GM12878 (cell line): Measurements from ENCODE around the gene KCNK17. TPM values are rescaled to one million over a fixed set of nuclear protein-coding genes. Genes with fewer than 3 reads are reported as not detected.
A peak's percentile ranks its signal among the peaks of the same experiment; 100 is the strongest.

Source experiments
- ATAC-seq: fragments of 200-7000 bp; cut with Tn5 transposase; 3 replicates; pipeline ENCODE4 v1.9.1; 2020; ENCODE audit warnings: mild to moderate bottlenecking, moderate library complexity
- BruUV-seq: library from RNA; stranded (reverse); fragments of 400-500 nt; replicated peaks from 2 replicates; lab custom pipeline; 2021; lab: Mats Ljungman, UMichigan
- CTCF ChIA-PET: fragments of 300-600 bp; sonication (Branson Sonifier 250); formaldehyde crosslinking; extraction: SDS; loops from one replicate; lab custom pipeline; 2021; ENCODE audit warnings: inconsistent platforms; lab: Yijun Ruan, JAX
- POLR2A ChIA-PET: fragments of 350-600 bp; formaldehyde crosslinking; extraction: SDS; loops from one replicate; lab custom pipeline; 2021; ENCODE audit warnings: inconsistent platforms; lab: Charles Lee
- RAD21 ChIA-PET: fragments of 300-600 bp; sonication (Branson Sonifier 250); formaldehyde crosslinking; loops from one replicate; lab custom pipeline; 2023; ENCODE audit warnings: antibody characterized with exemption; ENCODE audit not compliant: unreplicated experiment; lab: Charles Lee
- SMC1A ChIA-PET: fragments of 300-600 bp; sonication (Branson Sonifier 250); formaldehyde crosslinking; loops from one replicate; lab custom pipeline; 2023; ENCODE audit not compliant: unreplicated experiment, uncharacterized antibody; lab: Charles Lee
- DNase-seq: peaks from one replicate; pipeline ENCODE4 v3.0.0-alpha.2; 2011; ENCODE audit warnings: low read depth, low spot score
- FAIRE-seq: peaks from 3 replicates; lab custom pipeline; 2011; peaks lifted over from hg19 to GRCh38; lab: Jason Lieb, UNC
- H2AFZ ChIP-seq: 2 replicates; pipeline ENCODE4 v1.6.0; 2011; ENCODE audit warnings: low read depth, low read length, control low read depth; ENCODE audit not compliant: control insufficient read depth
- H3K27ac ChIP-seq: 2 replicates; pipeline ENCODE4 v1.5.1; 2011; ENCODE audit warnings: control low read depth; ENCODE audit not compliant: control insufficient read depth, insufficient read depth
- H3K27me3 ChIP-seq, 2 experiments: replicated peaks in 1 of 2; 2 replicates each; pipeline versions ENCODE4 v1.6.0 to v1.6.1; 2011; ENCODE audit warnings: low read length in 1 of 2; ENCODE audit not compliant: control insufficient read depth in 2 of 2, insufficient read depth in 2 of 2
- H3K36me3 ChIP-seq, 2 experiments: 2 replicates each; pipeline ENCODE4 v1.5.1; 2011; ENCODE audit warnings: low read length in 1 of 2; ENCODE audit not compliant: control insufficient read depth in 2 of 2, insufficient read depth in 2 of 2
- H3K4me1 ChIP-seq: 2 replicates; pipeline ENCODE4 v1.6.1; 2011; ENCODE audit warnings: mild to moderate bottlenecking, low read length, moderate library complexity, mixed read lengths; ENCODE audit not compliant: control insufficient read depth, insufficient read depth
- H3K4me2 ChIP-seq: 2 replicates; pipeline ENCODE4 v1.6.0; 2011; ENCODE audit warnings: control low read depth; ENCODE audit not compliant: control insufficient read depth, insufficient read depth
- H3K4me3 ChIP-seq: fragments of 200-600 bp; sonication (generic); 2 replicates; pipeline ENCODE4 v1.5.1; 2016
- H3K79me2 ChIP-seq: 2 replicates; pipeline ENCODE4 v1.6.0; 2011; ENCODE audit warnings: low read length; ENCODE audit not compliant: control insufficient read depth, insufficient read depth
- H3K9ac ChIP-seq: 2 replicates; pipeline ENCODE4 v1.8.0; 2011; ENCODE audit warnings: low read length, control low read depth, mixed read lengths; ENCODE audit not compliant: control insufficient read depth, insufficient read depth
- H3K9me3 ChIP-seq: replicated peaks from 3 replicates; pipeline ENCODE4 v1.5.1; 2011; ENCODE audit warnings: mild to moderate bottlenecking, low read length; ENCODE audit not compliant: control insufficient read depth, insufficient read depth
- H4K20me1 ChIP-seq: 2 replicates; pipeline ENCODE4 v1.6.0; 2011; ENCODE audit not compliant: control insufficient read depth, insufficient read depth
- CTCF ChIP-seq, 3 experiments: IDR thresholded peaks in 2 of 3; conservative IDR thresholded peaks in 1 of 3; 2 replicates each; pipeline ENCODE4 v1.5.1; 2011; ENCODE audit warnings: low read depth in 3 of 3, low read length in 3 of 3, mild to moderate bottlenecking in 3 of 3, control low read depth in 2 of 3, moderate library complexity in 2 of 3, inconsistent platforms in 1 of 3, mixed read lengths in 1 of 3; ENCODE audit not compliant: control insufficient read depth in 2 of 3, insufficient read depth in 1 of 3; ENCODE audit errors: extremely low read depth in 1 of 3
- MYC ChIP-seq: IDR thresholded peaks from 2 replicates; pipeline ENCODE4 v1.6.1; 2011; ENCODE audit warnings: mild to moderate bottlenecking, low read length, moderate library complexity, inconsistent platforms; ENCODE audit not compliant: insufficient read depth, insufficient replicate concordance, insufficient read length, severe bottlenecking
- PAX5 ChIP-seq: IDR thresholded peaks from 2 replicates; pipeline ENCODE4 v1.6.1; 2011; ENCODE audit warnings: low read depth, low read length, borderline replicate concordance
- TBL1XR1 ChIP-seq: IDR thresholded peaks from 2 replicates; pipeline ENCODE4 v1.6.1; 2012; ENCODE audit warnings: low read depth, low read length, improper control_type of control experiment
- WRNIP1 ChIP-seq: IDR thresholded peaks from 2 replicates; pipeline ENCODE4 v1.6.1; 2011; ENCODE audit warnings: low read depth, low read length, improper control_type of control experiment, borderline replicate concordance
- WGBS: methylation state at CpG from one replicate; pipeline ENCODE4 v1.1.6; 2016; ENCODE audit warnings: low lambda C conversion rate; ENCODE audit not compliant: insufficient replicate concordance, insufficient coverage; ENCODE audit errors: missing lambda C conversion rate; 5-methylcytosine and 5-hydroxymethylcytosine counted together
- in situ Hi-C: fragments of 300-500 bp; cut with MboI; formaldehyde crosslinking; loops from 9 replicates; pipeline ENCODE4 v1.14.3; 2018; ENCODE audit warnings: mixed read lengths
- intact Hi-C: fragments of 100-400 bp; cut with micrococcal nuclease; formaldehyde crosslinking; loops from one replicate; pipeline ENCODE4 v1.14.2; 2022; ENCODE audit not compliant: unreplicated experiment
- polyA plus RNA-seq, 11 experiments: library from polyadenylated mRNA; depleted of rRNA in 4 of 11; unstranded in 6 of 11; stranded (reverse) in 5 of 11; fragments of >200 nt; fragmentation: Nextera tagmentation in 4 of 11; fragmentation: Illumina TruSeq in 1 of 11; extraction: Ambion mirVana in 4 of 11; extraction: Trizol in 1 of 11; gene quantifications; 1 replicate in 1 of 11; 2 replicates in 10 of 11; pipeline versions ENCODE4 v1.2.1 to v1.2.3, GENCODE V29; 2011 to 2016; ENCODE audit warnings: inconsistent platforms in 2 of 11, missing spikeins in 2 of 11, low read depth in 1 of 11
- total RNA-seq, 4 experiments: library from RNA; depleted of rRNA in 3 of 4; stranded (reverse); fragments of >200 nt in 3 of 4; fragmentation: Illumina TruSeq in 1 of 4; extraction: Trizol in 1 of 4; gene quantifications; 2 replicates each; pipeline versions ENCODE4 v1.2.1 to v1.2.3, GENCODE V29; 2013 to 2021

KCNK17 gene
- total and polyA plus RNA-seq, 10 of the 15 experiments (the other 5 are each of a cell fraction or from before 2014, with no cell fraction given), result not detected

GRCh38 chr6:39302011-39302410 is 12.2 kb downstream of the KCNK17 start:
- in situ Hi-C loops, result loop anchor here (5.0 kb wide), 3 partner anchors 135 to 430 kb away; no protein-coding TSS in a partner anchor

GRCh38 chr6:39301606-39302005 is 12.6 kb downstream of the KCNK17 start:
- CTCF ChIA-PET, result interaction anchor here (0.7 to 7.5 kb wide), 10 partner anchors 9 to 429 kb away, joined by 3 to 167 read pairs (median 6); no protein-coding TSS in a partner anchor
- BruUV-seq, result no TSS peak
- in situ Hi-C loops, result loop anchor here (5.0 kb wide), 3 partner anchors 134 to 429 kb away; no protein-coding TSS in a partner anchor

More at GRCh38 chr6:39302011-39302410, 12.2 kb downstream of the KCNK17 start:
- Histone ChIP-seq H3K9ac (no peak overlapping the region), H3K79me2 (no peaks in the 10 kb centered on the region), H3K27ac (no peak overlapping the region), H3K4me1 (0 out of 2 replicates have a peak, but pooled peaks cover 2% of the 10 kb centered on the region), H4K20me1 (no peaks in the 10 kb centered on the region), H3K9me3 (no peaks in the 10 kb centered on the region), H3K36me3 (no peaks in the 10 kb centered on the region), H3K27me3 (peaks cover 0 to 3% of the 10 kb centered on the region in 2 experiments; a peak in 3 of 4 replicates), H2AFZ (no peak overlapping the region), H3K4me2 (no peak overlapping the region), H3K4me3 (no peak overlapping the region)
- POLR2A ChIA-PET, result no interaction called here
- TF ChIP-seq MYC, result no peak
- TF ChIP-seq TBL1XR1, result no peak
- no peak for TF ChIP-seq WRNIP1
- intact Hi-C loops, result loop anchor here (2.0 to 5.0 kb wide), 3 partner anchors 111 to 430 kb away; no protein-coding TSS in a partner anchor
- BruUV-seq, result no TSS peak
- SMC1A ChIA-PET, result interaction anchor here (0.9 to 7.4 kb wide), 8 partner anchors 71 to 305 kb away, joined by 3 to 83 read pairs (median 5); no protein-coding TSS in a partner anchor
- RAD21 ChIA-PET, result interaction anchor here (1.0 to 5.0 kb wide), 7 partner anchors 83 to 329 kb away, joined by 3 to 71 read pairs (median 7); no protein-coding TSS in a partner anchor
- ATAC-seq (no peak), FAIRE-seq (no peak), DNase-seq (no peak)
- 45% methylated on average over 2 of the region's 2 CpGs for WGBS
- CTCF ChIA-PET, result interaction anchor here (0.6 to 7.5 kb wide), 24 partner anchors 25 to 1758 kb away, joined by 3 to 167 read pairs (median 6); partner anchors contain the start of gene SAYSD1

More at GRCh38 chr6:39301606-39302005, 12.6 kb downstream of the KCNK17 start:
- ChIA-PET SMC1A (interaction anchor here (0.9 to 7.4 kb wide), 4 partner anchors 112 to 304 kb away, joined by 3 to 83 read pairs (median 7); no protein-coding TSS in a partner anchor), RAD21 (interaction anchor here (1.0 to 5.0 kb wide), 2 partner anchors 111 to 135 kb away, joined by 3 to 71 read pairs; no protein-coding TSS in a partner anchor), POLR2A (interaction anchor here (1.2 kb wide), 1 partner anchor 104 kb away, joined by 3 read pairs; no protein-coding TSS in a partner anchor)
- no peaks in the 10 kb centered on the region for H4K20me1 ChIP-seq
- H3K9ac ChIP-seq, result no peak overlapping the region
- FAIRE-seq, result no peak
- H3K27ac ChIP-seq, result no peak overlapping the region
- no peak overlapping the region for H3K4me3 ChIP-seq
- 18% methylated on average over 7 of the region's 7 CpGs for WGBS
- H3K4me1 ChIP-seq, result 0 out of 2 replicates have a peak, but pooled peaks cover 2% of the 10 kb centered on the region
- H3K27me3 ChIP-seq, result peaks cover 0 to 3% of the 10 kb centered on the region in 2 experiments; a peak in 3 of 4 replicates
- intact Hi-C loops, result loop anchor here (2.0 to 5.0 kb wide), 3 partner anchors 111 to 429 kb away; no protein-coding TSS in a partner anchor
- TF ChIP-seq CTCF (IDR thresholded peaks at IDR 0.05 in 2 of 3, conservative IDR thresholded peaks at IDR 0.05 in 1 of 3; ENCODE audit: control insufficient read depth in 2 of 3, extremely low read depth in 1 of 3, insufficient read depth in 1 of 3, low read depth in 3 of 3, low read length in 3 of 3) (peak; percentile 24 to 39 (median 37); a peak in 3 of 6 replicates), PAX5 (no peak)
- DNase-seq, result no peak
- no peaks in the 10 kb centered on the region for H3K79me2 ChIP-seq
- peak; percentile 77 for ATAC-seq
- H3K36me3 ChIP-seq, result no peaks in the 10 kb centered on the region
- H3K9me3 ChIP-seq, result no peaks in the 10 kb centered on the region
- H2AFZ ChIP-seq, result no peak overlapping the region
- no peak overlapping the region for H3K4me2 ChIP-seq
